ENCODE data around the gene HYAL3. TPM values are rescaled to one million over a fixed set of nuclear protein-coding genes. Genes with fewer than 3 reads are reported as not detected.

HYAL3 gene
- total and polyA plus RNA-seq, 2 of the 13 experiments (the other 11 are each of a cell fraction or from before 2014, with no cell fraction given) = 5.5 to 10.4 TPM

DNA sequence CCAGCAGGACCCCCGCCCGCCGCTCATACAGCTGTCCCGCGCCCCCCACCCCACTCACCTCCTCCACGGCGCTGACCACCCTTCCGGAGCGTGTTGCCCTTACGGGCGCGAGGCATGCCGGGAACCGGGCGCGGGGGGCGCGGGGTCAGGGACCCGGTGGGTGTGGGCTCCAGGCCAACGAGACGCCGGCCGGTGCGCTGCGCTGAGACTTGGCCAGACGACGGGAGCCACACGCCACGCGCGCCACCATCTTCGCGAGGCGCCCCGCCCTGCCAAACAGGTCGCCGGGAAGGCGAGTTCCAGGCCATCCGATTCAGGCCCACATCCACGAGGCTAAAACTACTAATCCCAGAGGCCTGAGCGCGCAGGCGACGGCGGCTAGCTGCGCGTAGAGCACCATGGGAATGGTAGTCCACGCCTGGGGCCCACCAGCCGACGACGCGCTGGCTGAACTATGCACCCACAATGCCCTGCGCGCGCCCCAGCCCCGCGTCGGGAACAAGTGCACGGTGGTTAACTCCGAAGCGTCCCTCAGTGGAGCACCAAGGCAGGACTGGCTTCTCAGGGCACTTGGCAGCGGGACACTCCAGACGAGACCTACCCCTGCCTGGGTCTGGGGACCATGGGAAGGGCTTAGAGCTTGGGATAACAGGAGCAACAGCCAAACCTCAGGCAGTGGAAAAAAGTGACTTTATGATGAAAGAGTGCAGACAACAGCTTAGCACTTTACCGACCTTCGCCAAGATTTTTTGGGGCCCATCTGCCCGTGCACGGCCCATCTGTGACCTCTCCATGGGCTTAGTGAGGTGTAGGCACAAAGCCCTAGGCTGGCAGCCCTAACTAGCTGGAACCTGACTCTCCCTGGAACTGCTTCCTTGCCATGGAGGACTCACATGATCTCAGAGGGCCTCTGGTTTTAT is 6.8 kb downstream of the HYAL3 start, which contains the start of gene IFRD2 (continued):
- peak; percentile 95 for TF ChIP-seq NR2C2 (CRISPR knock-in tag; IDR thresholded peaks at IDR 0.05; ENCODE audit: borderline replicate concordance)
- no peak; the same call in 1 of the 2 replicates for TF ChIP-seq ZIK1 (CRISPR knock-in tag; IDR thresholded peaks at IDR 0.05; ENCODE audit: borderline replicate concordance, low read depth)
- no peak for TF ChIP-seq SP1 (IDR thresholded peaks at IDR 0.05)
- TF ChIP-seq SP1 (CRISPR knock-in tag; IDR thresholded peaks at IDR 0.05) = peak; percentile 96
- TF ChIP-seq ZNF615 (CRISPR knock-in tag; IDR thresholded peaks at IDR 0.05; ENCODE audit: borderline replicate concordance) = no peak
- peak; percentile 87 for TF ChIP-seq ZNF564 (CRISPR knock-in tag; IDR thresholded peaks at IDR 0.05)
- TF ChIP-seq ZNF12 (CRISPR knock-in tag; IDR thresholded peaks at IDR 0.05) = no peak
- TF ChIP-seq ZNF207 (IDR thresholded peaks at IDR 0.05; ENCODE audit: borderline replicate concordance) = no peak
- no peak for TF ChIP-seq ARID5B (CRISPR knock-in tag; IDR thresholded peaks at IDR 0.05)
- TF ChIP-seq ZBTB21 (CRISPR knock-in tag; IDR thresholded peaks at IDR 0.05) = no peak
- peak; percentile 84 for TF ChIP-seq MXD3 (CRISPR knock-in tag; IDR thresholded peaks at IDR 0.05)
- TF ChIP-seq, protein P1, sequence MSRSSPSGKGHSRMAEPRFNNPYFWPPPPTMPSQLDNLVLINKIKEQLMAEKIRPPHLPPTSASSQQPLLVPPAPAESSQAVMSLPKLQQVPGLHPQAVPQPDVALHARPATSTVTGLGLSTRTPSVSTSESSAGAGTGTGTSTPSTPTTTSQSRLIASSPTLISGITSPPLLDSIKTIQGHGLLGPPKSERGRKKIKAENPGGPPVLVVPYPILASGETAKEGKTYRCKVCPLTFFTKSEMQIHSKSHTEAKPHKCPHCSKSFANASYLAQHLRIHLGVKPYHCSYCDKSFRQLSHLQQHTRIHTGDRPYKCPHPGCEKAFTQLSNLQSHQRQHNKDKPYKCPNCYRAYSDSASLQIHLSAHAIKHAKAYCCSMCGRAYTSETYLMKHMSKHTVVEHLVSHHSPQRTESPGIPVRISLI (CRISPR knock-in tag; IDR thresholded peaks at IDR 0.05; ENCODE audit: borderline replicate concordance) = no peak
- no peak for TF ChIP-seq ZNF879 (CRISPR knock-in tag; IDR thresholded peaks at IDR 0.05)
- TF ChIP-seq TAF15 (IDR thresholded peaks at IDR 0.05; ENCODE audit: low read depth, low read length, poor library complexity, severe bottlenecking) = no peak
- no peak for TF ChIP-seq ZNF644 (CRISPR knock-in tag; IDR thresholded peaks at IDR 0.05; ENCODE audit: low read depth)
- TF ChIP-seq ZNF382 (CRISPR knock-in tag; IDR thresholded peaks at IDR 0.05; ENCODE audit: borderline replicate concordance) = no peak
- peak; percentile 73 for TF ChIP-seq BORCS8-MEF2B (CRISPR knock-in tag; IDR thresholded peaks at IDR 0.05)
- TF ChIP-seq, protein P2, sequence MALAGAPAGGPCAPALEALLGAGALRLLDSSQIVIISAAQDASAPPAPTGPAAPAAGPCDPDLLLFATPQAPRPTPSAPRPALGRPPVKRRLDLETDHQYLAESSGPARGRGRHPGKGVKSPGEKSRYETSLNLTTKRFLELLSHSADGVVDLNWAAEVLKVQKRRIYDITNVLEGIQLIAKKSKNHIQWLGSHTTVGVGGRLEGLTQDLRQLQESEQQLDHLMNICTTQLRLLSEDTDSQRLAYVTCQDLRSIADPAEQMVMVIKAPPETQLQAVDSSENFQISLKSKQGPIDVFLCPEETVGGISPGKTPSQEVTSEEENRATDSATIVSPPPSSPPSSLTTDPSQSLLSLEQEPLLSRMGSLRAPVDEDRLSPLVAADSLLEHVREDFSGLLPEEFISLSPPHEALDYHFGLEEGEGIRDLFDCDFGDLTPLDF (CRISPR knock-in tag; IDR thresholded peaks at IDR 0.05) = peak; percentile 88
- TF ChIP-seq CENPT (CRISPR knock-in tag; IDR thresholded peaks at IDR 0.05; ENCODE audit: low read depth) = no peak
- TF ChIP-seq ZNF660 (CRISPR knock-in tag; IDR thresholded peaks at IDR 0.05; ENCODE audit: borderline replicate concordance, low read depth) = no peak
- TF ChIP-seq ZFP36 (IDR thresholded peaks at IDR 0.05; ENCODE audit: borderline replicate concordance, low read depth, low read length, partially characterized antibody) = no peak
- TF ChIP-seq TCF7 (IDR thresholded peaks at IDR 0.05; ENCODE audit: low read depth) = no peak
- TF ChIP-seq ZNF430 (CRISPR knock-in tag; IDR thresholded peaks at IDR 0.05) = no peak
